Activated naive CD4-positive, alpha-beta T cell treated with anti-CD3 and anti-CD28 coated beads, Interleukin-2, amount 50 U/mL, for 16 hours (primary cell): Measurements from ENCODE around the gene TUB.

Experiments
- DNase-seq: peaks from one replicate; pipeline ENCODE4 v3.0.0-alpha.2; 2020

Gene TUB

GRCh38 chr11:8093931-8094575, 13.0 kb downstream of the TUB start:
- DNase-seq, result no peak

DNA sequence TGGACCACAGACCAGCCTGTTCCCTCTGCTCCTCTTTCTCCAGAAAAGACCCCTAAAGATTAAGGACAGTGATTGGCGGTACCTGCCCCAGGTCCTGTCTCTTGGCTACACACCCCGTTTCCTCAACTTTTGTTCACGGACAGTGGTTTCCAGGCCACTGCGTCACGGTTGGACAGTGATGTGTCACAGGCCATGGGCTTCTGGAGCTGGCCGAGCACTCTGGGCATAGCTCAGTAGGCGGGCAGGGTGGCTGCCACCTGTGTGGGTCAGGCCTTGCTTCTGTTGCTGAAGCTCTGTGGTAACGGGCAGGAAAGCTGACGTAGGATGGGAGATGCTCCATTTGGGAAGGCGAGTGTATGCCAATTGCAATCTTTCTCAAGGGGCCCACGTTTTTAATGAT, 13.6 kb downstream of the TUB start:
- DNase-seq, result no peak

GRCh38 chr11:8095371-8095770, 14.4 kb downstream of the TUB start:
- no peak for DNase-seq

DNA sequence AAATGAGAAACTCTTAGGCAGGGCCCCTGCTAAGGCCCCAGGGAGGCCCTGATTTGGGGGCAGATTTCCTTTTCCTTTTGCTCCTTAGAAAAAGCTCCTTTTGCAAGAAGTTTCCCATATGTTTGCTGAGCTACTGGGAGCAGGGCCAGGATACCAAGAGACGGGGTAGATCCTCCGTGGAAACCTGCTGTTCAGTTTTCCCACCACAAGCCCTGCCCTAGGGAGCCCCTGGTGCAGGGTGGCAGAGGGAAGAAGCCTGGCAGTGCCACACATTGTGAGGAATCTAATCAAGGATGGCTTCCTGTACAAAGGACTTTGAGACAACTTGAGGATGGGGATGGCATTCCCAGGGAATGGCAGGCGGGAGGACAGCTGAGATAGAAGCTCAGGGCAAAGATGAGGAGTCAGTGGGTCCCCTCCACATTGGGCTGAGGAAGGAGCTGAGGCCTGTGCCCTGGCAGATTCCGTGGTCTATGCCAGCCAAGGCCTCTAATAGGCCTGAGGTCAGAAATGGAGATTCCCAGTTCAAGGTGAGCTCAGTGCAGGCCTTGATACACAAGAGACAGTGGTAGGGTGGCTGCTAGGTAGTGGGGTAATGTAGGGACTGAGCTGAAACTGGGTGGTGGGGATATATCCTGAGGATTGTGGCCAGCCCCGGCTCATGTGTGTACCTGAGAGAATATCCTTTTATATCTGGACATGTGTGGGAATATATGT, 15.0 kb downstream of the TUB start:
- no peak for DNase-seq

DNA sequence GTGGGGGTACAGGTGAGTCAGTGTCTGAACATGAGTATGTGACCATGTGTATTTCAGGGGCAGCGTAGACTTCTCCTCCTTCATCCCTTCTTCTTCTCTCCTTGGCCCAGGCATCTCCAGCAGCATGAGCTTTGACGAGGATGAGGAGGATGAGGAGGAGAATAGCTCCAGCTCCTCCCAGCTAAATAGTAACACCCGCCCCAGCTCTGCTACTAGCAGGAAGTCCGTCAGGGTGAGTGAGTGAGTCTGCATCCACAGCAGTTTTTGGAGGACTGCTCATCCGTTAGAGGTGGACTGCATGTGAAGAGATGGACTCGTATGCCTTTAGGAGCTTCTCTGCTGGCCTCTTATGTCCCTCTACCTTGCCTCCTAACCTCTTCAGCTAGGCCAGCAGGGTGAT, 15.6 kb downstream of the TUB start:
- DNase-seq, result no peak

DNA sequence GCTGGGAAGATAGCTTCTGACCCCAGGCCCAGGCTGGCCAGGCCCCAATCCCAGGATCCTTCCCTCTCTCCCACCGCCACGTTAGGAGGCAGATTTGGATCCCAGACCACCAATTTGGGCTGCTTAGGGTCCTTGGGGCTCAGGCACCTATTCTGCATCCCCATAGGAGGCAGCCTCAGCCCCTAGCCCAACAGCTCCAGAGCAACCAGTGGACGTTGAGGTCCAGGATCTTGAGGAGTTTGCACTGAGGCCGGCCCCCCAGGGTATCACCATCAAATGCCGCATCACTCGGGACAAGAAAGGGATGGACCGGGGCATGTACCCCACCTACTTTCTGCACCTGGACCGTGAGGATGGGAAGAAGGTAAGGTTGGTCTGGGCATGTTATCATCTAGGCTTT, 16.1 kb downstream of the TUB start:
- no peak for DNase-seq

DNA sequence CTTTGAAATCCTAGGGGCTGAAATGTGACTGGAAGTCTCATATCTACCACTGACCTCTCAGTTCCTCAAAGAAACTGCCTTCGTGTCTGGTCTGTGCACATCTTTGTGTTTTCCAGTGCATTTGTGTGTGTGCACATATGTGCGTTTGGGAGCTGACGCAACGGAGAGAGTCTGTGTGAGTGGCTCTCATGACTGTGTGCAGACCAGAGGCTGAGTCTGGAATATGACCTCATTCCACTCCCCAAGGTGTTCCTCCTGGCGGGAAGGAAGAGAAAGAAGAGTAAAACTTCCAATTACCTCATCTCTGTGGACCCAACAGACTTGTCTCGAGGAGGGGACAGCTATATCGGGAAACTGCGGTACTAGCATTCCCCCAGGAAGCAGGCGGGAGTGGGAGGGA, 16.5 kb downstream of the TUB start:
- no peak for DNase-seq

DNA sequence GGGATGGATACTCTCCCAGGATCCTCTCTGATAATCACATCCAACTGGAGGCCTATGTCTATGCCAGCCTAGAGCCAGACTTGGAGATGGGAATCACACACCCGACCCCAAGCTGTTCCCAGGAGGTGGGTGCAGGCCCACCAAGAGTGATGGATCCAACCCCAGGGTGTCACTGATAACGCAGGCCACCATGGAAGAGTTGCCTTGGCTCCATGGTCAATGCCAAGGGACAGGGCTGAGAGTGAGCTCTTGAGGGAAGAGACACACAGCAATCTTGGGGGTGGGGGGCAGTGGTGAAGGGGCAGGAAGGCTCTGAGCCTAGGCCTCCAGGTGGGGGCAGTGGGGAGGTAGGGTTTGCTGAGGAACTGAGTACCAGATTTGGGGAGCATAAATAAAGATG, 16.9 kb downstream of the TUB start:
- no peak for DNase-seq

GRCh38 chr11:8098361-8098760, 17.4 kb downstream of the TUB start:
- no peak for DNase-seq

- no peak for DNase-seq
Measured at GRCh38 chr11:8098879-8099278, 17.9 kb downstream of the TUB start.

GRCh38 chr11:8099291-8099899, 18.4 kb downstream of the TUB start:
- peak; percentile 72 for DNase-seq

- no peak for DNase-seq
Measured at GRCh38 chr11:8100158-8100557, 19.1 kb downstream of the TUB start.

DNA sequence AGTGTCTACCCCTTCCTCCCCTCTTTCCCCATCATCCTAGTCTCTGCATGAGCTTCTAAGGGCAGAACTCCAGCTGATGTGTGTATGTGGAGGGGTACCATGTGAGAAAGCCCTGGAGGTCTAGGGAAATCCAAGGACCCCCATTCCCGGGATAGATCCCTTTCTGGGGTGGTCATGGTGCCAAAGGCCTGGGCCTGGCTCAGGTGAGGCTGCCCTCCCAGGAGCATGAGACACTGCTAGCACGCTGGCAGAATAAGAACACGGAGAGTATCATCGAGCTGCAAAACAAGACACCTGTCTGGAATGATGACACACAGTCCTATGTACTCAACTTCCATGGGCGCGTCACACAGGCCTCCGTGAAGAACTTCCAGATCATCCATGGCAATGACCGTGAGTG, 19.6 kb downstream of the TUB start:
- DNase-seq, result no peak

DNA sequence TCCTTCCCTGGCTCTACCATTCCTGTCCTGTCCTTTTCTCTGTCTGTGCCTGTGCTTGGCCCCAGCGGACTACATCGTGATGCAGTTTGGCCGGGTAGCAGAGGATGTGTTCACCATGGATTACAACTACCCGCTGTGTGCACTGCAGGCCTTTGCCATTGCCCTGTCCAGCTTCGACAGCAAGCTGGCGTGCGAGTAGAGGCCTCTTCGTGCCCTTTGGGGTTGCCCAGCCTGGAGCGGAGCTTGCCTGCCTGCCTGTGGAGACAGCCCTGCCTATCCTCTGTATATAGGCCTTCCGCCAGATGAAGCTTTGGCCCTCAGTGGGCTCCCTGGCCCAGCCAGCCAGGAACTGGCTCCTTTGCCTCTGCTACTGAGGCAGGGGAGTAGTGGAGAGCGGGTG, 20.4 kb downstream of the TUB start:
- no peak for DNase-seq

GRCh38 chr11:8102296-8102915, 21.4 kb downstream of the TUB start:
- no peak for DNase-seq

DNA sequence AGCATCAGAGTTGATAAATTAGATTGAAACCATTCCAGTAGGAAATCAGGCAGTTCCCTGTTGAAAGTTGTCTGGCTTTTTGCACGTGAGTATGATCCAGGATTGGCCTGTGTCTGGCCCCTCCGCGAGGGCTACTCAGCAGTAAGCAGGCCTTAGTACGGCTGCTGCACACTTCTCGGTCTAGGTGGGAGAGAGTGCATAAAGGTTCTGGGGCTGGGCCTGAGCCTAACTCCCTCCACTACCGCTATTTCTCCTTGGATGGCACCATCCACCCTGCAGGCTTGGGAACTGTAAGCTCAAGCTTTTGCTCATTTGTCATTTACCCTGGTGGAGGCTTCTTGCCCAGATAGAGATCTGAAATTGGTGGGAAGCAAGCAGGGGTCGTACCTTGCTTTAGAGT, 22.0 kb downstream of the TUB start:
- no peak for DNase-seq

DNA sequence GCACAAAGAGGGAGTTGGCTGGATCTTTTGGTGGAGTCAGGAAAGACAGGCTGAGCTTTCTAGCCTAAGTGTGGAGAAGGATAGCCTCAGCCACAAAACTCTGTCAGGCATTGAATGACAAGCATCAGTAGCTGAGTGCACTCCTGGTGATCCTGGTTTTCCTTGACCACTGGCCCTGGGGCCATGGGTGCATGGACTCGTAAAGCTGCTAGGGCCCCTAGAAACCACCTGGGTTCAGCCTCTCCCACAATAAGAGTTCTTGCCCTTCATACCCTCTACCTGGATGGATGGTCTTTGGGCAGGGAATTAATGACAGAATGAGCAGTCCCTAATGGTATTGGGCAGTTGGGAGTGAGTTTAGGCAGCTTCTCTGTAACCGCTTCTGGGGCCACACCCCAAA, 22.9 kb downstream of the TUB start:
- DNase-seq, result no peak

DNA sequence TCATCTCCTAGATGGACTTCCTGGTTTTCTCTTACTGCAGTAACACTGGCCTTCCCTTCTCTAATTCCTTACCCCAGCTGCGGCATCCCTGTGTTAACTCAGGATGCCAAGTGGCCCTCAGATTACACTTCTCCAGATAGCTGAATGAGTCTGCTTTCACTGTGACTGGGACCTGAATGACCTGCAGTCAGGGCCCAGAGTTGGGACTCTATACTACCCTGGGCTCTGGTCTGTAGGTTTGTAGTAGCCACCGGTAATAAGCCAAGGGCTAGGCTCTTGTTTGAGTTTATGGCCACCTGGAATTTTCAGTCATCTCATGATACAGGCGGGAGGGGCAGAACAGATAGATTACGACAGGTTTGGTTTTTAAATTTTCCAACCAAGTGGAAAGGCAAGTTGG, 24.1 kb downstream of the TUB start:
- DNase-seq, result no peak

- no peak for DNase-seq
Measured at GRCh38 chr11:8105666-8106065, 24.7 kb downstream of the TUB start.

DNA sequence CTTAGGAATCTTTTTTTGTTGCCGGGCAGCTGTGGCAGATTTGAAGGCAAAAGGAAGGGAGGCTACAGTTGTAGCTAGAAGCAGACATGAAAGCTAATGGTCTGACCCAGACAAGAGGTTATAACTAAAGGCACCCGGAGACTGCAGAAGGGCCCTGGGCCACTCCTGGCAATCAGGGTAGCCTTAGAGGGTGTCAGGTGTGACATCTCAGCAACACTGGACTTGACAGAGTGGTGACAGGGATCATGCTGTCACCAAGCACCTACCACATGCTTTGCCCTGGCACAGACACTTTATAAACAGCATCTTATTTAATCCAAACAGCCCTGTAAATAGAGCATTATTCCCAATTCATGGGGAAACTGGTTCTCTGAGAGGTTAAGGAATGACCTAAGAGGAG, 25.7 kb downstream of the TUB start:
- DNase-seq, result no peak

- DNase-seq, result no peak
Measured at GRCh38 chr11:8107642-8108041, 26.6 kb downstream of the TUB start.

DNA sequence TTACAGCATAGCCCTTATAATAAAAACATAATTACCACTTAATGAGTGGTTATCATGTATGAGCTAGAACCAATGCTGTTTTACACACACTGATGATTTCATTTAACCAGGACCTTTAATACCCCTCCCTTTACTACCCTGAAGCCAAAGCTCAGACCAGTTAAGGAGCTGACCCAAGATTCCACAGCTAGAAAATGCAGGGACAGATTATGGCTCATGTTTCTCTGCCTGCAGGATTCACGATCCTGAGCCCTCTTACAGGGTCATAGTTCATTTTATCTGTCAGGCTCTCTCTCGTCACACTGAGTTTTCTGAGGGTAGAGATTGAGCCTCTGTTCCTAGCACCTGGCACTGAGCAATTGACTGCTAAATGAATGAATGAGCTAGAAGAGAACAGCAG, 27.4 kb downstream of the TUB start:
- DNase-seq, result no peak

- no peak for DNase-seq
Measured at GRCh38 chr11:8109675-8110074, 28.7 kb downstream of the TUB start.

DNA sequence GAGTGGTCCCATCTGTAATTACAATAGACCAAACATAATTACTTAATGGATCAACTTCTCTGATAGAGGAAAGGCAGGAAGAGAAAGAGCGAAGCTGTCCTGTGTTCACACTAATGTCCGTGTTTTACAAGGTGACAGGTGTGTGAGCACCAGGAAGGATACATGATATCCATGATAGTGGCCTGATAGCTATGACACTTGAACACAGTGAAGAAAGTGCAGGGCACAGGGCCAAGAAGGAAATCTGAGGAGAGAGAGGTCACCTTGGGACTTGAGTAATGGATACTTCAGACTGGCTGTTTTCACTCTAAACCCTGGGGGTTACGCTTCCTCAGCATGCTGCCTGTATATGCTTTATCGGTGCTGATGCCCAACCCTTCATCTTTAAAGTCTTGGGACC, 29.4 kb downstream of the TUB start:
- no peak for DNase-seq
